Rectal smooth muscle tissue (tissue), 1 donor: ENCODE data around the gene NOL6.
"Not testable (repeated sequence)": the region's sequence is repeated elsewhere in the genome, so short reads cannot be mapped to it uniquely, and the experiment has no call there.

Source experiments
- H3K27ac ChIP-seq: one replicate; pipeline ENCODE4 v1.7.0; 2013; ENCODE audit warnings: low read depth, low read length, inconsistent platforms
- H3K27me3 ChIP-seq: one replicate; pipeline ENCODE4 v1.7.0; 2013; ENCODE audit warnings: low read length; ENCODE audit not compliant: control insufficient read depth, insufficient read depth
- H3K36me3 ChIP-seq: one replicate; pipeline ENCODE4 v1.7.0; 2013; ENCODE audit warnings: low read length; ENCODE audit not compliant: control insufficient read depth, insufficient read depth
- H3K4me1 ChIP-seq: one replicate; pipeline ENCODE4 v1.7.0; 2013; ENCODE audit warnings: low read length; ENCODE audit not compliant: control insufficient read depth, insufficient read depth
- H3K4me3 ChIP-seq: one replicate; pipeline ENCODE4 v1.7.0; 2013; ENCODE audit warnings: low read length
- H3K9ac ChIP-seq: one replicate; pipeline ENCODE4 v1.7.0; 2013; ENCODE audit warnings: low read length

The NOL6 gene, protein sequence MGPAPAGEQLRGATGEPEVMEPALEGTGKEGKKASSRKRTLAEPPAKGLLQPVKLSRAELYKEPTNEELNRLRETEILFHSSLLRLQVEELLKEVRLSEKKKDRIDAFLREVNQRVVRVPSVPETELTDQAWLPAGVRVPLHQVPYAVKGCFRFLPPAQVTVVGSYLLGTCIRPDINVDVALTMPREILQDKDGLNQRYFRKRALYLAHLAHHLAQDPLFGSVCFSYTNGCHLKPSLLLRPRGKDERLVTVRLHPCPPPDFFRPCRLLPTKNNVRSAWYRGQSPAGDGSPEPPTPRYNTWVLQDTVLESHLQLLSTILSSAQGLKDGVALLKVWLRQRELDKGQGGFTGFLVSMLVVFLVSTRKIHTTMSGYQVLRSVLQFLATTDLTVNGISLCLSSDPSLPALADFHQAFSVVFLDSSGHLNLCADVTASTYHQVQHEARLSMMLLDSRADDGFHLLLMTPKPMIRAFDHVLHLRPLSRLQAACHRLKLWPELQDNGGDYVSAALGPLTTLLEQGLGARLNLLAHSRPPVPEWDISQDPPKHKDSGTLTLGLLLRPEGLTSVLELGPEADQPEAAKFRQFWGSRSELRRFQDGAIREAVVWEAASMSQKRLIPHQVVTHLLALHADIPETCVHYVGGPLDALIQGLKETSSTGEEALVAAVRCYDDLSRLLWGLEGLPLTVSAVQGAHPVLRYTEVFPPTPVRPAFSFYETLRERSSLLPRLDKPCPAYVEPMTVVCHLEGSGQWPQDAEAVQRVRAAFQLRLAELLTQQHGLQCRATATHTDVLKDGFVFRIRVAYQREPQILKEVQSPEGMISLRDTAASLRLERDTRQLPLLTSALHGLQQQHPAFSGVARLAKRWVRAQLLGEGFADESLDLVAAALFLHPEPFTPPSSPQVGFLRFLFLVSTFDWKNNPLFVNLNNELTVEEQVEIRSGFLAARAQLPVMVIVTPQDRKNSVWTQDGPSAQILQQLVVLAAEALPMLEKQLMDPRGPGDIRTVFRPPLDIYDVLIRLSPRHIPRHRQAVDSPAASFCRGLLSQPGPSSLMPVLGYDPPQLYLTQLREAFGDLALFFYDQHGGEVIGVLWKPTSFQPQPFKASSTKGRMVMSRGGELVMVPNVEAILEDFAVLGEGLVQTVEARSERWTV

DNA sequence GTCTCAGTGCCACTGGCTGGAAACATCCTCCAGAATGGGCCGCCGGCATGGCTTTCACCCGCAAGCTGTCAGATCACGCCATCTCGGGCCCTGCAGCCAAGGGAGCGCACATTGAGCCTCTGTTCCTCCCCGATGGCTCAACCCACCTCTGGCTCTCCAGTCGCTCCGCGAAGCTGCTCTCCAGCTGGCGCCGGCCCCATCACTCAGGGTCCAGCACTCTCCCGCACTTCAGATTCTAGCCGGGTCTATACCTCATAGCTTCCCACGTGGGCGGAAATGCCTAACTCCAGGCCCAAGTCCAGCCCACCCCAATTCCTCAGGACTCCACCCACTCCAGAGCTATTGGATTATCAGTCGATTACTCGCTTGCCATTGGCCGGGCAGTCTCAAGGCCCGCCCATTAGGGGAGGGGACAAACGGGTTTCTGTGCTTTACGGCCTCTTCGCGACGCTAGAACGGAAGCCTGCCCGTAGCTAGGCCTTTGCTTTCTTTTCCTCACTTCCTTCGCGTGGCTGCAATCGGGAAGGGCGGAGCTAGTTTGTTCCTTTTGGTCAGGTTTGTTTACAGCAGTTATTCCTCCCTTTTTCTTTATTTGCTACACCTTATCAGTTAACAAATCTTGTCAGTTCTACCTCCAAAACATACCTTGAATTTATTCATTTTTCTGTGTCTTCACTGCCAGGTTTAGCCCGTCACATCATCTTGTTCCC is at the start of gene NOL6:
Gene NOL6, minus strand, starts transcription at position 282 of the 710 bp plus-strand sequence. Its CDS starts 82 bp downstream, at position 200.
- peak within 1 kb of the TSS; percentile 77 for H3K27ac ChIP-seq
- H3K9ac ChIP-seq, result peak within 1 kb of the TSS; percentile 66
- peak within 1 kb of the TSS; percentile 99 for H3K4me3 ChIP-seq
- no peaks in the 10 kb centered on the region for H3K27me3 ChIP-seq
- peaks cover 7% of the 10 kb centered on the region for H3K4me1 ChIP-seq
- H3K36me3 ChIP-seq, result peaks cover 17% of the 10 kb centered on the region

- not testable (repeated sequence) for H3K27me3 ChIP-seq, H3K4me1 ChIP-seq, H3K4me3 ChIP-seq, H3K9ac ChIP-seq, H3K27ac ChIP-seq, H3K36me3 ChIP-seq
These were observed 48.1 kb upstream of the NOL6 start for GRCh38 chr9:33521861-33522260.

GRCh38 chr9:33517934-33518577 is 44.3 kb upstream of the NOL6 start:
- not testable (repeated sequence) for H3K4me3 ChIP-seq, H3K9ac ChIP-seq, H3K27ac ChIP-seq, H3K36me3 ChIP-seq, H3K4me1 ChIP-seq, H3K27me3 ChIP-seq

- Histone ChIP-seq H3K9ac (no peak overlapping the region), H3K4me3 (no peak overlapping the region), H3K36me3 (no peaks in the 10 kb centered on the region), H3K27ac (no peak overlapping the region), H3K4me1 (no peaks in the 10 kb centered on the region), H3K27me3 (no peaks in the 10 kb centered on the region)
These were observed 43.6 kb upstream of the NOL6 start for GRCh38 chr9:33517373-33517772.

- not testable (repeated sequence) for H3K27ac ChIP-seq, H3K36me3 ChIP-seq, H3K27me3 ChIP-seq, H3K4me1 ChIP-seq, H3K9ac ChIP-seq, H3K4me3 ChIP-seq
These were observed 42.7 kb upstream of the NOL6 start for GRCh38 chr9:33516397-33516796.

DNA sequence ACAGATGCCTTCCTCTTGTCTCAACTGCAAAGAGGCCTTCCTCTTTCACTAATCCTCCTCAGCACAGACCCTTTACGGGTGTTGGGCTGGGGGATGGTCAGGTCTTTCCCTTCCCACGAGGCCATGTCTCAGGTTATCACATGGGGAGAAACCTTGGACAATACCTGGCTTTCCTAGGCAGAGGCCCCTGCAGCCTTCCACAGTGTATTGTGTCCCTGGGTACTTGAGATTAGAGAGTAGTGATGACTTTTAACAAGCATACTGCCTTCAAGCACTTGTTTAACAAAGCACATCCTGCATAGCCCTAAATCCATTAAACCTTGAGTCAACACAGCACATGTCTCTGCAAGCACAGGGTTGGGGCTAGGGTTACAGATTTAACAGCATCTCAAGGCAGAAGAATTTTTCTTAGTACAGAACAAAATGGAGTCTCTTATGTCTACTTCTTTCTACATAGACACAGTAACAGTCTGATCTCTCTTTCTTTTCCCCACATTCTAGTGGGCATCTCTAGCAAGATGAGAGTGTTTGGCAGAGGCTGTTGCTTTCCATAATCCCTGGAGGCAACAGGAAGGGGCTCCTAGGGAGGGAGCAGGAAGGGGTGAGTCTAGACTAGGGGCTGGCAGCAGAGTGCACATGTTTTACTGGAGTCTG is 41.7 kb upstream of the NOL6 start:
- not testable (repeated sequence) for H3K4me3 ChIP-seq, H3K36me3 ChIP-seq, H3K27me3 ChIP-seq, H3K27ac ChIP-seq, H3K9ac ChIP-seq, H3K4me1 ChIP-seq

- not testable (repeated sequence) for H3K27ac ChIP-seq, H3K36me3 ChIP-seq, H3K4me3 ChIP-seq, H3K4me1 ChIP-seq, H3K27me3 ChIP-seq, H3K9ac ChIP-seq
These were observed 38.8 kb upstream of the NOL6 start for GRCh38 chr9:33512535-33512934.

- not testable (repeated sequence) for H3K4me1 ChIP-seq, H3K27me3 ChIP-seq, H3K36me3 ChIP-seq
- Histone ChIP-seq H3K4me3 (peak overlapping the region; percentile 86), H3K27ac (peak overlapping the region; percentile 90), H3K9ac (peak overlapping the region; percentile 88)
These were observed 37.4 kb upstream of the NOL6 start for GRCh38 chr9:33511184-33511517.

DNA sequence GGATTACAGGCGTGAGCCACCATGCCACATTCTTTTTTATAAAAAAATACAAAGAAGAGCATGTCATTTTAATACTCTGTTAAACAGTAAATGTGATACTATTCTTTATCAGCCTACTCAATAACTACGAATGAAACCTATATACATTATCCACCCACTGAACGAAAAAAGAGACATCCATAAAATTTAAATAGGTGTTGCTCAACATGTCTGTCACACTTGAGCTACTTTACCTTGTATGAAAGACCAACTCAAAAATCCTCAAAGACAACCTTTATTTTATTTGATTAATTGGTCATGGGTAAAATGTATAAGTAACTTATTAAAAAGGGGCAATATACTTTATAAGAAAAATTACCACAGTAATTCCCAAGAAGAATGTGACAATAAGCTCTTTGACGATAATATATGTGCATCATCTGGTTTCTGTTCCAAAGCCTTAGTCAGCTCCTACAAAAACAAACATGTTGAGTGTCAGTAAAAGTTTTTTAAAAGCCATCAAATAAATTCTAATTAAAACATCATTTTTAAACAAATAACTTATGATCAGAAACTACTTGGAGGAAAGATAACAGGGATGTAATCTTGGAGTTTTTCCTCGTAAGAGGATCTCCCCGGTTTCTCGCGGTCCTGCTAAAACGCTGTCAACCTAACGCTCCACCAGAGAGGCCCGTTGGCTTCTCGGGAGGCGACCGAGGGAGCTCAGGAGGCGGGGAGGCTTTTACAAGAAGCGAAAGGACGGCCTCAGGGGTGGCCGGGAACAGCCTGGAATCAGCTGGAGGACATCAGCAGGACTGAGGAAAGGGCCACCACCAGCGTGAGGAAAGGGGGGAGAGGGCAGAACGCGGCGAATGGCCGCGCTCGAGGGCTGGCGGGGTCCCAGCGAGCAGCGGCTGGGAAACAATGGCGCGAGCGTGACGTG is 36.8 kb upstream of the NOL6 start:
- Histone ChIP-seq H3K4me1 (no peaks in the 10 kb centered on the region), H3K4me3 (peak overlapping the region; percentile 86), H3K9ac (peak overlapping the region; percentile 88), H3K27ac (peak overlapping the region; percentile 90), H3K36me3 (no peaks in the 10 kb centered on the region), H3K27me3 (no peaks in the 10 kb centered on the region)

DNA sequence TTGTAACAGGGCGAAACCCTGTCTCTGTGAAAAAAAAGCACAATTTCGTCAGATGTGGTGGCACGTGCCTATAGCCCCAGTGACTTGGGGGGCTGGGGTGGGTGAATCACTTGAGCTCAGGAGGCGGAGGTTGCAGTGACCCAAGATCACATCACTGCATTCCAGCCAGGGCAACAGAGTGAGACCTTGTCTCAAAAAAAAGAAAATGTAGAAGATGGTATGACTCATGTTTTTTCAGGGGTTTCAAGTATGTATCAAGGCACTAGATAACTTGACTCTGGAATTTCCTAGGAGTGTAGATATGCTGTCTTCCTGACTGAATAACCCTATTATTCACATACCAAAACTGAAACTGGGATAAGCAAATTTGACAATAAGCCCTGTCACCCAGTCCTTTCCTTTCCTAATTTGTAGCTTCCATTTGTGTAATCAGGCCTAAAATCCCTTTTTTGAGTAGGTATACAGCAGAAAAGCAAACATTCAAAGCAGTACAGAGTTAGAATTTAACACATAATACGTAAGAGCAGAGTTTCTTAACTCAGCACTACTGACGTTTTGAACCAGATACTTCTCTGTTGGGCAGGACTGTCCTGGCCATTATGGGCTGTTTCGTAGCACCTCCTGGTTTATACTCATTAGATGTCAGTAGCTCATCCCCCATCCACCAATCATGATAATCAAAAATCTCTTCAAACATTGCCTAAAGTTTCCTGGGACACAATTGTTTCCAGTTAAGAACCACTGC is 33.1 kb upstream of the NOL6 start:
- H3K27me3 ChIP-seq, result no peaks in the 10 kb centered on the region
- H3K4me3 ChIP-seq, result no peak overlapping the region
- H3K9ac ChIP-seq, result no peak overlapping the region
- H3K4me1 ChIP-seq, result no peaks in the 10 kb centered on the region
- H3K27ac ChIP-seq, result no peak overlapping the region
- no peaks in the 10 kb centered on the region for H3K36me3 ChIP-seq
